Neural progenitor cell (in vitro differentiated cells): ENCODE measurements around the gene WNT3A.

ENCODE experiments used
- CTCF ChIP-seq: fragments of 200-600 bp; sonication (generic); IDR thresholded peaks from 2 replicates; pipeline ENCODE4 v1.5.1; 2017; ENCODE audit warnings: antibody characterized with exemption, mild to moderate bottlenecking
- EZH2 ChIP-seq: fragments of 200-600 bp; sonication (generic); IDR thresholded peaks from 2 replicates; pipeline ENCODE4 v1.6.1; 2017; ENCODE audit warnings: antibody characterized with exemption, mild to moderate bottlenecking, moderate library complexity

GRCh38 chr1:228030451-228031201 lies 23.8 kb downstream of the WNT3A start:
- no peak for TF ChIP-seq CTCF
- no peak for TF ChIP-seq EZH2
